GM12892 (cell line): ENCODE measurements around the gene PSMD3.

Source experiments
- DNase-seq: peaks from one replicate; pipeline ENCODE4 v3.0.0; 2011; ENCODE audit not compliant: insufficient read length
- FAIRE-seq: peaks from 2 replicates; lab custom pipeline; 2011; peaks lifted over from hg19 to GRCh38; lab: Jason Lieb, UNC
- POLR2A ChIP-seq: IDR thresholded peaks from 2 replicates; pipeline ENCODE4 v1.6.1; 2011; ENCODE audit warnings: low read depth, low read length, control low read depth
- POLR2AphosphoS5 ChIP-seq: IDR thresholded peaks from 2 replicates; pipeline ENCODE4 v1.6.1; 2011; ENCODE audit warnings: low read depth, low read length, control low read depth
- TAF1 ChIP-seq: IDR thresholded peaks from 2 replicates; pipeline ENCODE4 v1.6.1; 2011; ENCODE audit warnings: low read depth, mild to moderate bottlenecking, control low read depth, low read length, borderline replicate concordance

PSMD3 gene

GRCh38 chr17:40027614-40028012 is 47.0 kb downstream of the PSMD3 start:
- no peak for FAIRE-seq
- no peak for TF ChIP-seq TAF1
- no peak for TF ChIP-seq POLR2A
- TF ChIP-seq POLR2AphosphoS5, result no peak
- DNase-seq, result peak; percentile 23

GRCh38 chr17:40028595-40028994 is 48.0 kb downstream of the PSMD3 start:
- DNase-seq (no peak), FAIRE-seq (no peak)
- TF ChIP-seq POLR2A (no peak), POLR2AphosphoS5 (no peak), TAF1 (no peak)

DNA sequence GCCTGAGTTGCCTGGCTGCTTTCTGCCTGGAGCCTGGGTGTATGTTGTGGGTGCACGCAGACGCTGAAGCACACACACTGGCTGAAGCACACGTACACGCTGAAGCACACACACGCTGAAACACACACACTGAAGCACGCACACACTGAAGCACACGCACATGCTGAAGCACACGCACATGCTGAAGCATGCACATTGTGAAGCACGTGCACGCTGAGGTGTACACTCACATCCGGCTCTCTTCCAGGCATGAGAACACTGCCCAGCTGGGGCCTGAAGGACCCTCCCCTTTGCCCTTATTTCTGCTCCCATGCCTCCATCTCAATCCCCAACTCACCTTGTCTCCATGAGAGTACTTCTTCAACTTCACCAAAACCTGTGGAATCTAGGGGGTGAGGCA is 51.1 kb downstream of the PSMD3 start:
- DNase-seq (no peak), FAIRE-seq (no peak)
- TF ChIP-seq POLR2A (no peak), TAF1 (no peak), POLR2AphosphoS5 (no peak)

- TF ChIP-seq POLR2AphosphoS5 (no peak), POLR2A (no peak), TAF1 (no peak)
- FAIRE-seq, result no peak
- peak; percentile 5 for DNase-seq
Measured at GRCh38 chr17:40032322-40033320, 52.0 kb downstream of the PSMD3 start.

DNA sequence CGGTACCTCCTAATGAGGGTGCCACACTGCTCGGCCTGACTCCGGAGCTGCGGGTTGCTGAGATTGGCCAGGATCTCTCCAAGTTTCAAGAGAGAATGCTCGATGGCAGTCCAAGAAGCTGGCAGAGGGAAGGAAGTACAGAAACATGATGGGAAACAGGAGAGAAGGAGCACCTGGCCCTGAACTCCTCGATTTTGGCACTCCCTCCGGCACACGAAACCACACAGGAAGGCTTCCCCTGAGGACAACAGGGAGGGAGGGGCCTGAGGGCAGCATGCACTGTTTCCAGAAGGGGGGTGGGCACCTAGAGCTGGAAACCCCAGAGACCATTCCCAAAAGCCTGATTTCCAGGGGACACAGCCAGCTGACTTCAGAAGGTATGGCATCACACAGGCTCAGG is 52.7 kb downstream of the PSMD3 start:
- DNase-seq (peak; percentile 4), FAIRE-seq (no peak)
- TF ChIP-seq TAF1 (no peak), POLR2AphosphoS5 (no peak), POLR2A (no peak)

DNA sequence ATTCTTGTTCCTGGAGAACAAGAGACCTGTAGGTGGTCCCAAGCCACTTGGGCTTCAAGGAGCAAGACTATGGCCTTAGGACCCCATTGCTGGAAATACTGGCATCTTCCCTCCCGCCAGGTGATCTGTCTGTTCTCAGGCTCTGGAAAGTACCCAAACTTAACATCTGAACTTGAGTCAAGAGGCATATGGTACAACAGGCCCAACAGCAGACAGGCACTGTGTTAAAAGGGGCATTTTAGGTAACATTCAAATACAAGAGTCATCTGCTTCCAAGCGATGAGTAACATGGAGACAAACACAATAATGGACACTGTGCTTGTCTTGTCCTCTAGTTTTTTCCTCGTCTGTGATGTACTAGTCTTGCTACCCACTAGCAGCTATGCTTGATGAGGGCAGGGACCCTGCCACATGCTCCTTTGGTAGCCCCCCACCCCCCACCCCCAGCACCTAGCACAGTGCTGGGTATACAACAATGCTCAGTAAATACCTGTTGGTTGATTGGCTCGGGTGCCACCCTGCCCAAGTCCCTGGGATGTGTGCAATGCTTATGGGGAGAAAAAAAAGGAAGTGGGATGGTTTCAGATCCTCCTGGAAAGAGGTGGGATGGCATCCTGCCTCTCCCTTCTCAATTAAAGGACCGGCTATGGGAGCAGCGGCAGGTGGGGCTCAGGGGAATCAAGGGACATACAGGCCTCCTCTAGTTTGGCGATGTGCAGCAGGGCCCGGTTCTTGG is 54.0 kb downstream of the PSMD3 start:
- TF ChIP-seq TAF1 (no peak), POLR2AphosphoS5 (no peak), POLR2A (no peak)
- DNase-seq, result no peak
- FAIRE-seq, result no peak

DNA sequence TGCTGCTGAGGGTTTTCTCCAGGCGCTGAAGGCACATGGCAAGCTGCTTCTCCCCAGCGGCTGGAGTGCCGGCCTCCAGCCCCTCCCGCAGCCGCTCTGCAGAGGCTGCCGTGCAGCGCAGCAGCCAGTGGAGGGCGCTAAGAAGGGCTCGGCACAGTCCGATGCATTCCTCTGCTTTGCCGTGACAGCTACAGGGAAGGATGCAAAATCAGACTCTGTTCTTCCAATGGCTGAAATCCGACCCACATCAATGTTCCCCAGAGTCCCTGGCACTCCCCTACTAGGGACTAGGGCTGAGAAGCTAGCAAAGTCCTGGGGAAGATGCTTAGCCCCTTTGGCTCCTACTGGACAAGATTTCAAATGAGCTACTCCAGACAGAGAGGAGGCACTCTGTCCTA is 54.6 kb downstream of the PSMD3 start:
- FAIRE-seq (no peak), DNase-seq (no peak)
- TF ChIP-seq POLR2A (no peak), TAF1 (no peak), POLR2AphosphoS5 (no peak)

- TF ChIP-seq TAF1 (no peak), POLR2AphosphoS5 (no peak)
- no peak for DNase-seq
- no peak for FAIRE-seq
Measured at GRCh38 chr17:40038882-40039513, 58.4 kb downstream of the PSMD3 start.

- FAIRE-seq, result no peak
- TF ChIP-seq TAF1 (no peak), POLR2AphosphoS5 (no peak), POLR2A (no peak)
- DNase-seq, result no peak
Measured at GRCh38 chr17:40041196-40041595, 60.6 kb downstream of the PSMD3 start.
